Fibroblast of lung (primary cell): Measurements from ENCODE around the gene LRCOL1. TPM values are rescaled to one million over a fixed set of nuclear protein-coding genes. Genes with fewer than 3 reads are reported as not detected.

Source experiments
- DNase-seq, 2 donors: peaks; one replicate each; pipeline versions ENCODE4 v3.0.0 to v3.0.0-alpha.2; 2010; ENCODE audit warnings: low read depth in 2 of 2
- H2AFZ ChIP-seq: 2 replicates; pipeline ENCODE4 v1.5.1; 2012; ENCODE audit warnings: low read length, control low read depth, inconsistent platforms
- H3K27ac ChIP-seq: 2 replicates; pipeline ENCODE4 v1.5.1; 2011; ENCODE audit warnings: low read length, control low read depth; ENCODE audit not compliant: insufficient read depth
- H3K27me3 ChIP-seq: 2 replicates; pipeline ENCODE4 v1.5.1; 2011; ENCODE audit warnings: mild to moderate bottlenecking, low read length; ENCODE audit not compliant: control insufficient read depth, insufficient read depth
- H3K36me3 ChIP-seq: 2 replicates; pipeline ENCODE4 v1.5.1; 2011; ENCODE audit warnings: low read length; ENCODE audit not compliant: control insufficient read depth, insufficient read depth
- H3K4me1 ChIP-seq: 2 replicates; pipeline ENCODE4 v1.5.1; 2011; ENCODE audit warnings: low read length; ENCODE audit not compliant: control insufficient read depth, insufficient read depth; ENCODE audit errors: extremely low read depth
- H3K4me2 ChIP-seq: 2 replicates; pipeline ENCODE4 v1.5.1; 2011; ENCODE audit warnings: low read length, control low read depth; ENCODE audit not compliant: insufficient read depth; ENCODE audit errors: extremely low read depth
- H3K4me3 ChIP-seq, 4 experiments: fragments of 200-600 bp in 1 of 4; sonication (generic) in 1 of 4; replicated peaks in 1 of 4; 2 replicates each; pipeline ENCODE4 v1.5.1; 2011 to 2016; ENCODE audit warnings: low read length in 4 of 4, low read depth in 3 of 4, mild to moderate bottlenecking in 3 of 4, control low read depth in 2 of 4, inconsistent platforms in 1 of 4, mixed read lengths in 1 of 4; ENCODE audit not compliant: insufficient read depth in 1 of 4; ENCODE audit errors: control extremely low read depth in 1 of 4
- H3K79me2 ChIP-seq: 2 replicates; pipeline ENCODE4 v1.5.1; 2012; ENCODE audit warnings: mild to moderate bottlenecking, low read length, inconsistent platforms; ENCODE audit not compliant: control insufficient read depth, insufficient read depth
- H3K9ac ChIP-seq: 2 replicates; pipeline ENCODE4 v1.5.1; 2011; ENCODE audit warnings: mild to moderate bottlenecking, low read length, control low read depth; ENCODE audit not compliant: insufficient read depth
- H3K9me3 ChIP-seq: 2 replicates; pipeline ENCODE4 v1.5.1; 2012; ENCODE audit warnings: low read depth, low read length; ENCODE audit not compliant: control insufficient read depth, insufficient read depth
- H4K20me1 ChIP-seq: 2 replicates; pipeline ENCODE4 v1.5.1; 2011; ENCODE audit warnings: low read length; ENCODE audit not compliant: control insufficient read depth, insufficient read depth; ENCODE audit errors: extremely low read depth
- CTCF ChIP-seq, 2 donors: IDR thresholded peaks in 1 of 2; conservative IDR thresholded peaks in 1 of 2; 1 replicate in 1 of 2; 2 replicates in 1 of 2; pipeline ENCODE4 v1.5.1; 2011 to 2012; ENCODE audit warnings: low read length in 2 of 2, control low read depth in 1 of 2, inconsistent platforms in 1 of 2, low read depth in 1 of 2, mild to moderate bottlenecking in 1 of 2
- EZH2 ChIP-seq: IDR thresholded peaks from 2 replicates; pipeline ENCODE4 v1.5.1; 2012; ENCODE audit warnings: low read length, control low read depth, mild to moderate bottlenecking; ENCODE audit errors: missing control alignments
- polyA plus RNA-seq, 2 donors: library from polyadenylated mRNA; depleted of rRNA in 1 of 2; stranded (reverse) in 1 of 2; unstranded in 1 of 2; fragments of >200 nt; gene quantifications; 2 replicates each; pipeline ENCODE4 v1.2.1, GENCODE V29; 2011 to 2012; ENCODE audit warnings: missing spikeins in 1 of 2
- total RNA-seq: library from RNA; depleted of rRNA; stranded (reverse); fragments of >200 nt; gene quantifications from 2 replicates; pipeline ENCODE4 v1.2.1, GENCODE V29; 2014

Gene LRCOL1
- total and polyA plus RNA-seq, 2 donors (not counting 1 experiment from before 2014, with no cell fraction given) = 0.17 TPM; not detected in 1

GRCh38 chr12:132604151-132604618, 6.2 kb downstream of the LRCOL1 start:
- H2AFZ ChIP-seq = no peak overlapping the region
- no peak overlapping the region for H3K4me2 ChIP-seq
- DNase-seq = no peak
- no peaks in the 10 kb centered on the region for H3K9me3 ChIP-seq
- TF ChIP-seq CTCF (conservative IDR thresholded peaks at IDR 0.05 in 1 of 2, IDR thresholded peaks at IDR 0.05 in 1 of 2; ENCODE audit: low read depth in 1 of 2, low read length in 2 of 2) (no peak), EZH2 (peak; percentile 77)
- H3K36me3 ChIP-seq = no peaks in the 10 kb centered on the region
- no peak overlapping the region for H3K27ac ChIP-seq
- H3K79me2 ChIP-seq = no peaks in the 10 kb centered on the region
- no peak overlapping the region for H3K4me3 ChIP-seq
- peaks cover 44% of the 10 kb centered on the region for H3K27me3 ChIP-seq
- no peaks in the 10 kb centered on the region for H4K20me1 ChIP-seq
- no peak overlapping the region for H3K9ac ChIP-seq
- H3K4me1 ChIP-seq = no peaks in the 10 kb centered on the region

- no peak for TF ChIP-seq CTCF (conservative IDR thresholded peaks at IDR 0.05 in 1 of 2, IDR thresholded peaks at IDR 0.05 in 1 of 2; ENCODE audit: low read depth in 1 of 2, low read length in 2 of 2)
- TF ChIP-seq EZH2 = no peak
- no peaks in the 10 kb centered on the region for H3K79me2 ChIP-seq
- no peak for DNase-seq
- no peaks in the 10 kb centered on the region for H4K20me1 ChIP-seq
- H3K27ac ChIP-seq = no peak overlapping the region
- H2AFZ ChIP-seq = no peak overlapping the region
- H3K4me2 ChIP-seq = no peak overlapping the region
- no peaks in the 10 kb centered on the region for H3K4me1 ChIP-seq
- H3K4me3 ChIP-seq = no peak overlapping the region
- H3K9ac ChIP-seq = no peak overlapping the region
- H3K9me3 ChIP-seq = no peaks in the 10 kb centered on the region
- no peaks in the 10 kb centered on the region for H3K36me3 ChIP-seq
- peaks cover 44% of the 10 kb centered on the region for H3K27me3 ChIP-seq
Measured at GRCh38 chr12:132603240-132604150, 6.9 kb downstream of the LRCOL1 start.

GRCh38 chr12:132602572-132603239, 7.7 kb downstream of the LRCOL1 start:
- Histone ChIP-seq H3K4me3 (no peak overlapping the region), H3K9me3 (no peaks in the 10 kb centered on the region), H3K27me3 (peaks cover 44% of the 10 kb centered on the region), H3K79me2 (no peaks in the 10 kb centered on the region), H2AFZ (no peak overlapping the region), H3K27ac (no peak overlapping the region), H4K20me1 (no peaks in the 10 kb centered on the region), H3K9ac (no peak overlapping the region), H3K4me1 (no peaks in the 10 kb centered on the region), H3K4me2 (no peak overlapping the region), H3K36me3 (no peaks in the 10 kb centered on the region)
- TF ChIP-seq EZH2 (no peak), CTCF (conservative IDR thresholded peaks at IDR 0.05 in 1 of 2, IDR thresholded peaks at IDR 0.05 in 1 of 2; ENCODE audit: low read depth in 1 of 2, low read length in 2 of 2) (no peak)
- DNase-seq = no peak
